Mesenchymal stem cell (in vitro differentiated cells and primary cell): ENCODE measurements around the gene PHKB.

Experiments
- DNase-seq: peaks from one replicate; pipeline ENCODE4 v3.0.0-alpha.2; 2013
- H2AFZ ChIP-seq: one replicate; pipeline ENCODE4 v1.6.1; 2013; ENCODE audit warnings: low read depth, mild to moderate bottlenecking, control low read depth, inconsistent platforms, low read length, moderate library complexity
- H2AK5ac ChIP-seq: 2 replicates; pipeline ENCODE4 v1.6.1; 2013; ENCODE audit warnings: low read length, moderate library complexity, mild to moderate bottlenecking, inconsistent platforms; ENCODE audit not compliant: severe bottlenecking
- H2BK120ac ChIP-seq: one replicate; pipeline ENCODE4 v1.6.1; 2013; ENCODE audit warnings: low read depth, mild to moderate bottlenecking, inconsistent platforms, low read length, moderate library complexity
- H2BK12ac ChIP-seq, 2 experiments: one replicate each; pipeline ENCODE4 v1.6.1; 2013; ENCODE audit warnings: inconsistent platforms in 2 of 2, low read length in 2 of 2, mild to moderate bottlenecking in 2 of 2, moderate library complexity in 2 of 2, control low read depth in 1 of 2
- H2BK15ac ChIP-seq: one replicate; pipeline ENCODE4 v1.6.1; 2013; ENCODE audit warnings: mild to moderate bottlenecking, low read depth, inconsistent platforms; ENCODE audit not compliant: poor library complexity, severe bottlenecking
- H2BK5ac ChIP-seq: 2 replicates; pipeline ENCODE4 v1.6.1; 2013; ENCODE audit warnings: low read depth, mild to moderate bottlenecking, low read length, control low read depth, inconsistent platforms; ENCODE audit not compliant: poor library complexity, severe bottlenecking
- H3K14ac ChIP-seq, 2 experiments: one replicate each; pipeline ENCODE4 v1.6.1; 2013; ENCODE audit warnings: inconsistent platforms in 2 of 2, low read length in 2 of 2, control low read depth in 1 of 2, mild to moderate bottlenecking in 1 of 2, moderate library complexity in 1 of 2
- H3K18ac ChIP-seq, 2 experiments: one replicate each; pipeline ENCODE4 v1.6.1; 2013; ENCODE audit warnings: inconsistent platforms in 2 of 2, low read length in 2 of 2, control low read depth in 1 of 2, low read depth in 1 of 2, mild to moderate bottlenecking in 1 of 2
- H3K23ac ChIP-seq, 2 experiments: one replicate each; pipeline ENCODE4 v1.6.1; 2013; ENCODE audit warnings: inconsistent platforms in 2 of 2, low read length in 2 of 2, mild to moderate bottlenecking in 2 of 2, moderate library complexity in 2 of 2, control low read depth in 1 of 2
- H3K27ac ChIP-seq: 2 replicates; pipeline ENCODE4 v1.5.1; 2013; ENCODE audit warnings: mild to moderate bottlenecking, moderate library complexity, low read length, control low read depth, inconsistent platforms; ENCODE audit not compliant: poor library complexity, severe bottlenecking
- H3K27me3 ChIP-seq, 2 experiments: 2 replicates each; pipeline versions ENCODE4 v1.6.1 to v1.7.0; 2013; ENCODE audit warnings: low read length in 2 of 2, mild to moderate bottlenecking in 2 of 2, moderate library complexity in 2 of 2, control low read depth in 1 of 2, inconsistent platforms in 1 of 2; ENCODE audit not compliant: control insufficient read depth in 1 of 2, insufficient read depth in 1 of 2
- H3K36me3 ChIP-seq, 2 experiments: 2 replicates each; pipeline versions ENCODE4 v1.6.1 to v1.7.0; 2013; ENCODE audit warnings: low read length in 2 of 2, control low read depth in 1 of 2, inconsistent platforms in 1 of 2, low read depth in 1 of 2, mild to moderate bottlenecking in 1 of 2; ENCODE audit not compliant: insufficient read depth in 2 of 2, control insufficient read depth in 1 of 2
- H3K4ac ChIP-seq, 2 experiments: one replicate each; pipeline ENCODE4 v1.6.1; 2013; ENCODE audit warnings: inconsistent platforms in 2 of 2, low read length in 2 of 2, mild to moderate bottlenecking in 2 of 2, moderate library complexity in 2 of 2, control low read depth in 1 of 2, low read depth in 1 of 2
- H3K4me1 ChIP-seq: 2 replicates; pipeline ENCODE4 v1.6.1; 2013; ENCODE audit warnings: low read depth, low read length, control low read depth; ENCODE audit not compliant: control insufficient read depth, insufficient read depth
- H3K4me2 ChIP-seq: 2 replicates; pipeline ENCODE4 v1.6.1; 2013; ENCODE audit warnings: low read length, mild to moderate bottlenecking, inconsistent platforms; ENCODE audit not compliant: poor library complexity, severe bottlenecking
- H3K4me3 ChIP-seq, 2 experiments: 2 replicates each; pipeline versions ENCODE4 v1.5.1 to v1.7.0; 2013; ENCODE audit warnings: low read length in 2 of 2, mild to moderate bottlenecking in 2 of 2, control low read depth in 1 of 2, low read depth in 1 of 2; ENCODE audit not compliant: insufficient read depth in 1 of 2
- H3K79me1 ChIP-seq: replicated peaks from 2 replicates; pipeline ENCODE4 v1.6.1; 2013; ENCODE audit warnings: mild to moderate bottlenecking, control low read depth, low read length, inconsistent platforms; ENCODE audit not compliant: poor library complexity, severe bottlenecking
- H3K9ac ChIP-seq: 2 replicates; pipeline ENCODE4 v1.7.0; 2013; ENCODE audit warnings: mild to moderate bottlenecking, low read length, moderate library complexity
- H3K9me3 ChIP-seq: 2 replicates; pipeline ENCODE4 v1.7.0; 2013; ENCODE audit warnings: mild to moderate bottlenecking, low read length; ENCODE audit not compliant: control insufficient read depth
- H4K8ac ChIP-seq: one replicate; pipeline ENCODE4 v1.6.1; 2013; ENCODE audit warnings: inconsistent platforms, mild to moderate bottlenecking, low read length, moderate library complexity
- H4K91ac ChIP-seq: one replicate; pipeline ENCODE4 v1.6.1; 2013; ENCODE audit warnings: mild to moderate bottlenecking, low read length, inconsistent platforms
- WGBS: methylation state at CpG from one replicate; pipeline ENCODE4 v1.1.7; 2013; ENCODE audit warnings: mixed read lengths; 5-methylcytosine and 5-hydroxymethylcytosine counted together

PHKB gene

DNA sequence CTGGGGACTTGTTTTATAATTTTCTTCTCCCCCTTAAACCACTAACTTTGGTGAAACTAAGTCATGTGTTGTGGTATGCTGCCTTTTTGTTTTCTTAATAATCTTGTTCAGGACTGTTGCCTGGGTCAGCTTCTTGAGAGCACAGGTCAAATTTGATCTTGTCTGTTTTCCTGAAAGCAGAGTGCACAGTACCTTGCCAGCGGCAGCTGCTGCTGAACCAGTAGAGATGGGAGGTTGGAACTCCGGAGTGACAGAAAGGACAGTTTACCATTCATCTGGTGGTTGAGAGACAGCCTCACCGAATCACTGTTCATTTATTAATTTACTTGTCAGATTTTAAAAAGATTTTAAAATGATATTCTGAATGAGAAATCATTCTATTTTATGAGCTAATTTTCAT lies 125.0 kb downstream of the PHKB start:
- Histone ChIP-seq H3K9me3 (no peaks in the 10 kb centered on the region), H3K9ac (no peak overlapping the region), H3K27me3 (no peaks in the 10 kb centered on the region), H2BK5ac (no peak overlapping the region), H4K91ac (no peak overlapping the region), H2AFZ (no peak overlapping the region), H3K4me2 (no peak overlapping the region), H3K23ac (no peak overlapping the region), H2BK12ac (no peak overlapping the region), H2AK5ac (no peak overlapping the region), H4K8ac (no peak overlapping the region), H2BK120ac (no peak overlapping the region), H3K36me3 (peaks cover 13 to 32% of the 10 kb centered on the region in 2 experiments), H3K4me3 (no peak overlapping the region), H3K14ac (no peak overlapping the region), H3K79me1 (peaks cover 5% of the 10 kb centered on the region), H3K27ac (no peak overlapping the region), H3K18ac (no peak overlapping the region), H2BK15ac (no peak overlapping the region), H3K4ac (no peak overlapping the region), H3K4me1 (no peaks in the 10 kb centered on the region)
- WGBS: 100% methylated on average over 1 of the region's 3 CpGs
- no peak for DNase-seq

GRCh38 chr16:47590472-47590871 lies 129.3 kb downstream of the PHKB start:
- H3K4me2 ChIP-seq: no peak overlapping the region
- H3K79me1 ChIP-seq: peaks cover 1% of the 10 kb centered on the region
- no peak overlapping the region for H2BK120ac ChIP-seq
- no peaks in the 10 kb centered on the region for H3K4me1 ChIP-seq
- no peak overlapping the region for H3K18ac ChIP-seq
- no peak overlapping the region for H3K23ac ChIP-seq
- H4K8ac ChIP-seq: no peak overlapping the region
- H3K27me3 ChIP-seq: no peaks in the 10 kb centered on the region
- H2BK15ac ChIP-seq: no peak overlapping the region
- no peak overlapping the region for H2BK12ac ChIP-seq
- H2AFZ ChIP-seq: no peak overlapping the region
- H2BK5ac ChIP-seq: no peak overlapping the region
- no peak for DNase-seq
- no peak overlapping the region for H3K4ac ChIP-seq
- no peak overlapping the region for H4K91ac ChIP-seq
- H3K14ac ChIP-seq: no peak overlapping the region
- 97% methylated on average over 2 of the region's 2 CpGs for WGBS
- no peak overlapping the region for H3K9ac ChIP-seq
- no peak overlapping the region for H3K4me3 ChIP-seq
- H3K9me3 ChIP-seq: no peaks in the 10 kb centered on the region
- H2AK5ac ChIP-seq: no peak overlapping the region
- H3K36me3 ChIP-seq: peaks cover 16 to 51% of the 10 kb centered on the region in 2 experiments
- H3K27ac ChIP-seq: no peak overlapping the region

GRCh38 chr16:47592232-47592631 lies 131.1 kb downstream of the PHKB start:
- Histone ChIP-seq H3K27ac (no peak overlapping the region), H2BK15ac (no peak overlapping the region), H3K4me1 (no peaks in the 10 kb centered on the region), H3K4me3 (no peak overlapping the region), H3K36me3 (peaks cover 16 to 51% of the 10 kb centered on the region in 2 experiments), H3K18ac (no peak overlapping the region), H2BK120ac (no peak overlapping the region), H3K9me3 (no peaks in the 10 kb centered on the region), H2AFZ (no peak overlapping the region), H3K4ac (no peak overlapping the region), H3K14ac (no peak overlapping the region), H2AK5ac (no peak overlapping the region), H4K8ac (no peak overlapping the region), H3K9ac (no peak overlapping the region), H2BK5ac (no peak overlapping the region), H4K91ac (no peak overlapping the region), H2BK12ac (no peak overlapping the region), H3K4me2 (no peak overlapping the region), H3K79me1 (no peaks in the 10 kb centered on the region), H3K27me3 (no peaks in the 10 kb centered on the region), H3K23ac (no peak overlapping the region)
- WGBS: 69% methylated on average over 2 of the region's 3 CpGs
- no peak for DNase-seq

DNA sequence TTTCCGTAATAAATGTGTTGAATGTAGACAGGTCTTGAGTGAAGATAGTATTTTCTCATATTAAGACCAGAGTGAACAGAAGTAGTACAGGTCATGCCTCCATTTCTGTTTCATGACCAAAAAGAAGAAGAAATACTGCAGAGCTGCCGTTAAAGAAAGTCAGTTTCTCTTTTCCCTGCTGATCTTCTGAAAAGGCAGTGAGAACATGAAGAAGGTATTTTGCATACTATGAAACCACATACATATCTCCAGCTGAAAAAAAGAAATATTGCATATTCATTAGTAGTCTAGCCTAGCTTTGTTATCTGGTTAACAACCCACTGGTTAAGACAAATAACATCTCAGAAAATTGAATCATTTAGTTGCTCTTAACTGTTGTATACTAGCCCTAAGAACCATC lies 138.4 kb downstream of the PHKB start:
- H2BK120ac ChIP-seq: no peak overlapping the region
- H2AFZ ChIP-seq: no peak overlapping the region
- H3K23ac ChIP-seq: no peak overlapping the region
- H4K91ac ChIP-seq: no peak overlapping the region
- no peak overlapping the region for H2BK5ac ChIP-seq
- no peak overlapping the region for H2AK5ac ChIP-seq
- no peak overlapping the region for H3K9ac ChIP-seq
- H3K4me3 ChIP-seq: no peak overlapping the region
- no peaks in the 10 kb centered on the region for H3K27me3 ChIP-seq
- no peak overlapping the region for H2BK12ac ChIP-seq
- no peaks in the 10 kb centered on the region for H3K4me1 ChIP-seq
- H2BK15ac ChIP-seq: no peak overlapping the region
- peaks cover 0 to 6% of the 10 kb centered on the region in 2 experiments for H3K36me3 ChIP-seq
- peak overlapping the region; percentile 10 for H3K27ac ChIP-seq
- H3K79me1 ChIP-seq: peaks cover 1% of the 10 kb centered on the region
- DNase-seq: no peak
- H3K14ac ChIP-seq: no peak overlapping the region
- H3K18ac ChIP-seq: no peak overlapping the region
- no peaks in the 10 kb centered on the region for H3K9me3 ChIP-seq
- H4K8ac ChIP-seq: no peak overlapping the region
- no peak overlapping the region for H3K4ac ChIP-seq
- 100% methylated on average over 1 of the region's 2 CpGs for WGBS
- no peak overlapping the region for H3K4me2 ChIP-seq
